ENCODE measurements around the gene TMEM45B.
"Not testable (repeated sequence)": the region's sequence is repeated elsewhere in the genome, so short reads cannot be mapped to it uniquely, and the experiment has no call there.

Gene TMEM45B

GRCh38 chr11:129855086-129855485, 39.4 kb downstream of the TMEM45B start:
- H3K4me3 ChIP-seq (ENCODE audit: control insufficient read depth, low read depth, low read length) = no peak overlapping the region
- no peak for TF ChIP-seq CTCF (conservative IDR thresholded peaks at IDR 0.05; ENCODE audit: control insufficient read depth, insufficient read depth, low read depth, low read length)
- no peak for DNase-seq (ENCODE audit: low read depth)

GRCh38 chr11:129856036-129856435, 40.4 kb downstream of the TMEM45B start:
- no peak overlapping the region for H3K4me3 ChIP-seq (ENCODE audit: control insufficient read depth, low read depth, low read length)
- DNase-seq (ENCODE audit: low read depth) = no peak
- no peak for TF ChIP-seq CTCF (conservative IDR thresholded peaks at IDR 0.05; ENCODE audit: control insufficient read depth, insufficient read depth, low read depth, low read length)

GRCh38 chr11:129861702-129862522, 46.3 kb downstream of the TMEM45B start:
- no peak overlapping the region for H3K4me3 ChIP-seq (ENCODE audit: control insufficient read depth, low read depth, low read length)
- peak; percentile 92 for DNase-seq (ENCODE audit: low read depth)
- TF ChIP-seq CTCF (conservative IDR thresholded peaks at IDR 0.05; ENCODE audit: control insufficient read depth, insufficient read depth, low read depth, low read length) = no peak

- H3K4me3 ChIP-seq (ENCODE audit: control insufficient read depth, low read depth, low read length) = no peak overlapping the region
- no peak for DNase-seq (ENCODE audit: low read depth)
- no peak for TF ChIP-seq CTCF (conservative IDR thresholded peaks at IDR 0.05; ENCODE audit: control insufficient read depth, insufficient read depth, low read depth, low read length)
Measured at GRCh38 chr11:129864811-129865210, 49.2 kb downstream of the TMEM45B start.

GRCh38 chr11:129865701-129866100, 50.1 kb downstream of the TMEM45B start:
- no peak for DNase-seq (ENCODE audit: low read depth)
- H3K4me3 ChIP-seq (ENCODE audit: control insufficient read depth, low read depth, low read length) = no peak overlapping the region
- no peak for TF ChIP-seq CTCF (conservative IDR thresholded peaks at IDR 0.05; ENCODE audit: control insufficient read depth, insufficient read depth, low read depth, low read length)

- no peak for DNase-seq (ENCODE audit: low read depth)
- no peak for TF ChIP-seq CTCF (conservative IDR thresholded peaks at IDR 0.05; ENCODE audit: control insufficient read depth, insufficient read depth, low read depth, low read length)
Measured at GRCh38 chr11:129866311-129866710, 50.7 kb downstream of the TMEM45B start.

GRCh38 chr11:129868626-129869025, 53.0 kb downstream of the TMEM45B start:
- DNase-seq (ENCODE audit: low read depth) = peak; percentile 38
- H3K4me3 ChIP-seq (ENCODE audit: control insufficient read depth, low read depth, low read length) = not testable (repeated sequence)

More at GRCh38 chr11:129866311-129866710, 50.7 kb downstream of the TMEM45B start:
- H3K4me3 ChIP-seq (ENCODE audit: control insufficient read depth, low read depth, low read length) = no peak overlapping the region

All from fibroblast of mammary gland (primary cell).